Measurements from ENCODE around the gene SLC22A16. TPM values are rescaled to one million over a fixed set of nuclear protein-coding genes. Genes with fewer than 3 reads are reported as not detected.
"Not testable (repeated sequence)": the region's sequence is repeated elsewhere in the genome, so short reads cannot be mapped to it uniquely, and the experiment has no call there.

SLC22A16 gene
- total and polyA plus RNA-seq, 9 donors = 0.12 to 0.35 (median 0.23) TPM; not detected in 1

DNA sequence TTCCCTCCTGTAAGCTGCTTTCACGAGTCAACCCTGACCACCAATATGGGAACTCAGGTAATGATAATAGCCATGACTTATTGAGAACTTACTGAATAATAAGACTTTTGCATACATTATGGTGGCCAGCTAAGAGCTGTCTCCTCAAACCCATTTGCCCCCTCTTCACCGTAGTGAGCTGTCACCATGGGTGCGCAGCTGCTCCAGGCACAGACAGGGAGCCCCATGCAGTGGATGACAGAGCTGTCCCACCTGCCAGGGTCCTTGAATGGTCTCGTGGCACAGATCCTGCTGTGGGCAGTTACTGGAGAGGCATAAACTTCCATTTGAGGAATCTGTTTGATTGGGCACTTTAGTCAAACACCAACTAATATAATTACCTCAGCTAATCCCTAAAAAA lies 1.9 kb downstream of the SLC22A16 start:
- no peak for DNase-seq
- WGBS (ENCODE audit: insufficient coverage) = 86% methylated on average over 1 of the region's 4 CpGs
- H3K36me3 ChIP-seq (ENCODE audit: control insufficient read depth, insufficient read depth, low read length) = no peaks in the 10 kb centered on the region
- no peaks in the 10 kb centered on the region for H3K9me3 ChIP-seq (replicated peaks; ENCODE audit: control insufficient read depth, low read depth, low read length)
- H3K27me3 ChIP-seq (ENCODE audit: control insufficient read depth, insufficient read depth, low read length) = peaks cover 25% of the 10 kb centered on the region
- H3K4me3 ChIP-seq (ENCODE audit: low read length) = no peak overlapping the region
- peaks cover 5% of the 10 kb centered on the region for H3K4me1 ChIP-seq (ENCODE audit: control insufficient read depth, insufficient read depth, low read length)
- no peak overlapping the region for H3K27ac ChIP-seq (ENCODE audit: low read length)

DNA sequence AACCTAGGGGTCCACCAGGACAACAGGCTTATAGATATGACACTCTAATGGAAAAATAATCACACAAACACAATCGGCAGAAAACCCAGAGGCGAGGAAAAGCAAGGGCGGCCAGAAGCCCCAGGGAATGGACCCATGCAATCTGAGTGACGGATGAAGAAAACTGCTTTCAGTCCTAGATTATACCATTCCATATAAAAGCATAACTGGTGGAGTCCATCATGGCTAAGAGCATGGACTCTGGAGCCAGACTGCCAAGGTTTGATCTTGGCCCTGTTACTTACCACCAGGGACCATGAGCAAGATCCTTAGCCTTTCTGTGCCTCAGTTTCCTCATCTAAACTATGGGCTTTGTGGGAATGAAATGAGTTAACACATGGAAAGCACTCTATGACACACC lies 3.7 kb downstream of the SLC22A16 start:
- H3K27ac ChIP-seq (ENCODE audit: low read length) = no peak overlapping the region
- peaks cover 5% of the 10 kb centered on the region for H3K4me1 ChIP-seq (ENCODE audit: control insufficient read depth, insufficient read depth, low read length)
- no peak overlapping the region for H3K4me3 ChIP-seq (ENCODE audit: low read length)
- no peak for DNase-seq
- no peaks in the 10 kb centered on the region for H3K36me3 ChIP-seq (ENCODE audit: control insufficient read depth, insufficient read depth, low read length)
- WGBS (ENCODE audit: insufficient coverage) = no CpG with 5 or more reads among the region's 4 CpGs
- H3K27me3 ChIP-seq (ENCODE audit: control insufficient read depth, insufficient read depth, low read length) = peaks cover 23% of the 10 kb centered on the region
- H3K9me3 ChIP-seq (replicated peaks; ENCODE audit: control insufficient read depth, low read depth, low read length) = no peaks in the 10 kb centered on the region

DNA sequence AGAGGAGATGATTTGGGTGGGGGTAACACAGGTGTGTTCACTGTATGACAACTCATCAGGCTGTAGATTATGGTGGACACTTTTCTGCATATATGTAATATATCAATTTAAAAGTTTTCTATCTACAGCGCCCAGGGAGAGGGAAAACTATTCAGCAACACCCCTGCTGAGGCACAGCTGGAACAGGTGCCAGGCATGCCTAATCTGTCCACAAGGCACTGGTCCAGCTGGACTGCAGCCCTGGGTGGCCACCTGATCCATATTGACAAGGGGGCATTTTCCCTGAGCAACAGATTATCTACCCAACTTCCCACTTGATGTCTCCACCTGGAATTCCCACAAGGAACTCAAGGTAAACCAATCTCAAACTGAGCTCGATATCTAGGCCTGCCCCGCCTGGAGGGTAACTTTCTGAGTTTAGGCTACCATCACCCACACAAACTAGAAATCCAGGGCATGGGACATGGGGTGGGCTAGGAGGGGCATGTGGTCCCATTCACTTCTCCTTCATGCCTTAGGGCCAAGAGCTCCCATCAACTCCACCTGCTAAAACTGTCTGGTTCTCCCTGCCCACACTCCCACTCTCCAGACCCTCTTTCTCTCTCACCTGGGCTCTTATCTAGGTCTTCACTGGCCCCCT lies 4.6 kb downstream of the SLC22A16 start:
- H3K27me3 ChIP-seq (ENCODE audit: control insufficient read depth, insufficient read depth, low read length) = peaks cover 19% of the 10 kb centered on the region
- H3K36me3 ChIP-seq (ENCODE audit: control insufficient read depth, insufficient read depth, low read length) = no peaks in the 10 kb centered on the region
- WGBS (ENCODE audit: insufficient coverage) = no CpG with 5 or more reads among the region's 3 CpGs
- H3K4me3 ChIP-seq (ENCODE audit: low read length) = no peak overlapping the region
- no peak for DNase-seq
- H3K4me1 ChIP-seq (ENCODE audit: control insufficient read depth, insufficient read depth, low read length) = peaks cover 5% of the 10 kb centered on the region
- no peak overlapping the region for H3K27ac ChIP-seq (ENCODE audit: low read length)
- no peaks in the 10 kb centered on the region for H3K9me3 ChIP-seq (replicated peaks; ENCODE audit: control insufficient read depth, low read depth, low read length)

DNA sequence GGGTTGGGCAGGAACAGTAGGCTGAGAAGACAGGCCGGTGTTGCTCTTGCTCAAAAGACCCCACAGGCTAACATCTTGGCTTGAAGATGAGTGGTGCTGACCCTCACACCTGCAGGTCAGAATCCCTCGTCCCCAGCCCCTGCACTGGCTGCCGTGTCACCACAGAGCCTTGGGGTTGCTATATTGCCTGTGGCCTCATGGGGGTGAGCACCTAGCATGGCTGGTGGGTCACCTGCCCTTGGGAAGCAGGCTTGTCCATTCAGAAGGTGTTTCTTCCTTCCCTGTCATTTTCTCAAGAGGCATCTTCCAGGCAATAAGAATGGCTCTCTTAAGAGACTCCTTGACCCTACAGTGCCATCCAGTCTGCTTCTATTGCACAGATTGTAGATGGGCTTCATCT lies 7.7 kb downstream of the SLC22A16 start:
- no peak overlapping the region for H3K4me3 ChIP-seq (ENCODE audit: low read length)
- no peaks in the 10 kb centered on the region for H3K27me3 ChIP-seq (ENCODE audit: control insufficient read depth, insufficient read depth, low read length)
- H3K9me3 ChIP-seq (replicated peaks; ENCODE audit: control insufficient read depth, low read depth, low read length) = peaks cover 4% of the 10 kb centered on the region
- H3K36me3 ChIP-seq (ENCODE audit: control insufficient read depth, insufficient read depth, low read length) = no peaks in the 10 kb centered on the region
- WGBS (ENCODE audit: insufficient coverage) = 36% methylated on average over 2 of the region's 3 CpGs
- no peak for DNase-seq
- H3K27ac ChIP-seq (ENCODE audit: low read length) = no peak overlapping the region
- H3K4me1 ChIP-seq (ENCODE audit: control insufficient read depth, insufficient read depth, low read length) = no peaks in the 10 kb centered on the region

DNA sequence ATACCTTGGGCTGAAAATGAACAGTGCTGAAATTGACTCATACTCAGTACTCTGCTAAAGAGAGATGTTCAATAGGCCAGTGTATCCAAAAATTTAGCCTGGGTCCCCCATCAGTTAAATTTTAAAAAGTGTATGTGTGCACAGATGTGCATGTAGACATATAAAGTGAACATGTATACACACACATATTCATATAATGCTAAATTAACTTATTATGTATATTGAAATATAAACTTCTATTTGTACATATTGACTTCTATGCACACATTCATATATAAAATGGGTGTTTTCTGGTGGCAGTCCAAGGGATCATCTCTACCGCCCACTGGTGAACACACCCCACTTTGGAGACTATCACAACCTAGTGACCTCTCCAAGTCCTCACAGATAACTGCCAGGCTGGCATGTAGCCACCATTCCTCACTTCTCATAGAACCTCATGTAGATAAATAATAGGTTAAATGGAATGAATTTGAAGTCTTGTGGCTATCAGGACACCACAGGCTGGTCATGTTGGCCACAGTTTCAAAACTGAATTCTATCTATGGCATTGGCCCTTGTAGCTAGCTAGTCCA lies 8.8 kb downstream of the SLC22A16 start:
- H3K27me3 ChIP-seq (ENCODE audit: control insufficient read depth, insufficient read depth, low read length) = no peaks in the 10 kb centered on the region
- no peaks in the 10 kb centered on the region for H3K36me3 ChIP-seq (ENCODE audit: control insufficient read depth, insufficient read depth, low read length)
- DNase-seq = no peak
- no peak overlapping the region for H3K27ac ChIP-seq (ENCODE audit: low read length)
- WGBS (ENCODE audit: insufficient coverage) = no CpG with 5 or more reads among the region's 1 CpG
- peaks cover 10% of the 10 kb centered on the region for H3K9me3 ChIP-seq (replicated peaks; ENCODE audit: control insufficient read depth, low read depth, low read length)
- no peak overlapping the region for H3K4me3 ChIP-seq (ENCODE audit: low read length)
- no peaks in the 10 kb centered on the region for H3K4me1 ChIP-seq (ENCODE audit: control insufficient read depth, insufficient read depth, low read length)

DNA sequence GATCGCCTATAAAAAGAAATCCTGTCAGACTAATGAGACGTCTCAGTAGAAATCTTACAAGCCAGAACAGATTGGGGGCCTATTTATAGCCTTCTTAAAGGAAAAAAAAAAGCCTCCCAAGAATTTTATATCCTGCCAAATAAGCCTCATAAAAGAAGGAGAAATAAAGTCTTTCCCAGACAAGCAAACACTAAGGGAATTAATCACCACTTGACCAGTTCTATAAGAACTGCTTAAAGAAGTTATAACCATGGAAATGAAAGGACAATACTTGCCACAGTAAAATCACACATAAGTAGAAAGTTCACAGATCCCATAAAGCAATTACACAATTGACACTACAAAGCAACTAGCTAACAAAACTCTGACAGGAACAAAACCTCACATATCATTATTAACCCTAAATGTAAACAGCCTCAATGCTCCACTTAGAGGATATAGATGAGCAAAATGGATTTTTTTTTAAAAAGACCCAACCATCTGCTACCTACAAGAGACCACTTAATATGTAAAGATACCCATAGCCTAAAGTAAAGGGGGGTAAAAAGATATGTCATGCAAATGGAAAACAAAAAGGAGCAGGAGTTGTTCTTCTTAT lies 13.4 kb downstream of the SLC22A16 start:
- Histone ChIP-seq H3K27ac (ENCODE audit: low read length) (no peak overlapping the region), H3K36me3 (ENCODE audit: control insufficient read depth, insufficient read depth, low read length) (no peaks in the 10 kb centered on the region)

DNA sequence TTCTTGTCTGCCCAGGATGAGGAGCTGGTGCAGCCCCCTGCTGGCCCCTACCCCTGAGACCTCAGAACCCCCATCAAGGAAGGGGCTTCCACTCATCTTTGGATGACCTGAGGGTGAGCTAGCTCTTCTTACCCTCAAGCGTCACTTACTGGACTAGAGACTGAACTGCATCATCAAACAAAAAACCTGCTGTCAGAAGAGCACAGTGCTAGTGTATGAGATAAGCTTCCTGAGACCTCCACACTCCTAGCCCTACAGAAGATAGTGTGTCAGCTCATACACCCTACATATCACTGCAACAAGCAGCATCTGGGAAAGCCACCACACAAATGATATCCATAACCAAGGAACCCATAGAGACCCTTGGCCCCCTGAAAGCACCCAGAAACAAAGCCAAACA lies 15.0 kb downstream of the SLC22A16 start:
- H3K9me3 ChIP-seq (replicated peaks; ENCODE audit: control insufficient read depth, low read depth, low read length) = peaks cover 10% of the 10 kb centered on the region
- no peak overlapping the region for H3K4me3 ChIP-seq (ENCODE audit: low read length)
- no peak for DNase-seq
- H3K36me3 ChIP-seq (ENCODE audit: control insufficient read depth, insufficient read depth, low read length) = no peaks in the 10 kb centered on the region
- WGBS (ENCODE audit: insufficient coverage) = no CpG with 5 or more reads among the region's 1 CpG
- H3K27ac ChIP-seq (ENCODE audit: low read length) = no peak overlapping the region
- H3K4me1 ChIP-seq (ENCODE audit: control insufficient read depth, insufficient read depth, low read length) = no peaks in the 10 kb centered on the region
- no peaks in the 10 kb centered on the region for H3K27me3 ChIP-seq (ENCODE audit: control insufficient read depth, insufficient read depth, low read length)

More for the DNA sequence above, 13.4 kb downstream of the SLC22A16 start:
- no peak for DNase-seq
- Histone ChIP-seq H3K9me3 (replicated peaks; ENCODE audit: control insufficient read depth, low read depth, low read length) (peaks cover 10% of the 10 kb centered on the region), H3K27me3 (ENCODE audit: control insufficient read depth, insufficient read depth, low read length) (no peaks in the 10 kb centered on the region), H3K4me3 (ENCODE audit: low read length) (no peak overlapping the region), H3K4me1 (ENCODE audit: control insufficient read depth, insufficient read depth, low read length) (no peaks in the 10 kb centered on the region)
- WGBS (ENCODE audit: insufficient coverage) = no CpG with 5 or more reads among the region's 2 CpGs

DNA sequence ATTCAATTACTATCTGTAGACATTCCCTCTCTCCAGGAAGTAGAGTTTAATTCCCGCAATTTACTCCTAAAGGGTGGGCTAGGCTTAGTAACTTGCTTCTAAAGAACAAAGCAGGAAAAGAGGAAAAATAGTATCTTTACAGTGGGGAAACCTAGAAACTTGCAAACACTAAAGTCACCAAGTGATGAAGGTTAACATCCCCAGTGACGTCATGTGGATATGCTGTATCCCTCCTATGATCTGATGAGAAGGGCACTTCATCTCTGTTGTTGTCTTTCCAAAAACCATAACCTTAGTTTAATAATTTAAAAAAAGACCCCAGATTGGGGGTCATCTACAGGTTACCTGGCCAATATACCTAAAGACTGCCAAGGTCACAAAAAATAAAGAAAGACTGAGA lies 17.3 kb downstream of the SLC22A16 start:
- no CpG with 5 or more reads among the region's 2 CpGs for WGBS (ENCODE audit: insufficient coverage)
- Histone ChIP-seq H3K4me1 (ENCODE audit: control insufficient read depth, insufficient read depth, low read length) (no peaks in the 10 kb centered on the region), H3K4me3 (ENCODE audit: low read length) (no peak overlapping the region), H3K9me3 (replicated peaks; ENCODE audit: control insufficient read depth, low read depth, low read length) (peaks cover 8% of the 10 kb centered on the region), H3K27ac (ENCODE audit: low read length) (no peak overlapping the region), H3K36me3 (ENCODE audit: control insufficient read depth, insufficient read depth, low read length) (no peaks in the 10 kb centered on the region), H3K27me3 (ENCODE audit: control insufficient read depth, insufficient read depth, low read length) (no peaks in the 10 kb centered on the region)
- DNase-seq = no peak

DNA sequence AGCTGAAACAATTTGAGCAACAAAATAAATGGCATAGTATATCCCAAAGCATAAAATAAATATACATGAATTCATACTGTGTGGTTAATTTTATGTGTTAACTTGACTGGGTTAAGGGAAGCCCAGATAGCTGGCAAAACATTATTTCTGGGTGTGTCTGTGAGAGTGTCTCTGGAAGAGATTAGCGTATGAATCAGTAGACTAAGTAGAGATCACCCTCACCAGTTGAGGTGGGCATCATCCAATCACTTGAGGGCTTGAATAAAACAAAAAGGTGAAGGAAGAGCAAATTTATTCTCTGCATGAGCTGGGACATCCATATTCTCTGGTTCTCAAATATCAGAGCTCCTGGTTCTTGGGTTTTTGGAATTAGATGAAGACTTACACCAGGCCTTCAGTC lies 17.9 kb downstream of the SLC22A16 start:
- WGBS (ENCODE audit: insufficient coverage) = 100% methylated on average over 1 of the region's 1 CpG
- H3K4me3 ChIP-seq (ENCODE audit: low read length) = no peak overlapping the region
- H3K36me3 ChIP-seq (ENCODE audit: control insufficient read depth, insufficient read depth, low read length) = no peaks in the 10 kb centered on the region
- DNase-seq = no peak
- H3K27me3 ChIP-seq (ENCODE audit: control insufficient read depth, insufficient read depth, low read length) = no peaks in the 10 kb centered on the region
- no peaks in the 10 kb centered on the region for H3K4me1 ChIP-seq (ENCODE audit: control insufficient read depth, insufficient read depth, low read length)
- H3K9me3 ChIP-seq (replicated peaks; ENCODE audit: control insufficient read depth, low read depth, low read length) = peaks cover 6% of the 10 kb centered on the region
- no peak overlapping the region for H3K27ac ChIP-seq (ENCODE audit: low read length)

DNA sequence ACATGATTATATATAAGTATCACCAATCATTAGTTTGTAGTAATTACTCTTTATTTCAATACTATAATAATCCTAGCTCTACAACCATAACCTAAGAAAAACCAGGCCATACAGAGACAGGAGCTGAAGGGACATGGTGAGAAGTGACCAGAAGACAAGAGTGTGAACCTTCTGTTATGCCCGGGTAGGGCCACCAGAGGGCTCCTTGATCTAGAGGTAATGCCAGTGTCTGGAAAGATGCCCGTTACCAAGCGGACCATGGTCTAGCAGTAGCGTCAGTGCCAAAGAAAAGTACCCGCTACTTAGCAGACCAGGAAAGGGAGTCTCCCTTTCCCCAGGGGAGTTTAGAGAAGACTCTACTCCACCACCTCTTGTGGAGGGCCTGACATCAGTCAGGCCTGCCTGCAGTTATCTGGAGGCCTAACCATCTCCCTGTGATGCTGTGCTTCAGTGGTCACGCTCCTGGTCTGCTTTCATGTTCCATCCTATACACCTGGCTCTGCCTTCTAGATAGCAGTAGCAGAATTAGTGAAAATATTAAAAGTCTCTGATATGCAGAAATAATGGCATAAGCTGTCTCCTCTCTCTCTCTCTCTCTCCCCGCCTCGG lies 18.7 kb downstream of the SLC22A16 start:
- H3K4me3 ChIP-seq (ENCODE audit: low read length); H3K9me3 ChIP-seq (replicated peaks; ENCODE audit: control insufficient read depth, low read depth, low read length); H3K36me3 ChIP-seq (ENCODE audit: control insufficient read depth, insufficient read depth, low read length); H3K4me1 ChIP-seq (ENCODE audit: control insufficient read depth, insufficient read depth, low read length); DNase-seq; H3K27ac ChIP-seq (ENCODE audit: low read length); H3K27me3 ChIP-seq (ENCODE audit: control insufficient read depth, insufficient read depth, low read length): not testable (repeated sequence)
- 73% methylated on average over 5 of the region's 8 CpGs for WGBS (ENCODE audit: insufficient coverage)

Data from muscle of leg (tissue), 11 donors.